Subcutaneous abdominal adipose tissue (tissue), 5 donors: Measurements from ENCODE around the gene CYP11A1.

Experiments
- H3K27ac ChIP-seq: one replicate; pipeline ENCODE4 v1.7.0; 2013; ENCODE audit warnings: low read depth, mild to moderate bottlenecking, inconsistent platforms, low read length, moderate library complexity
- H3K27me3 ChIP-seq, 5 donors: one replicate each; pipeline ENCODE4 v1.7.0; 2013; ENCODE audit warnings: low read length in 5 of 5, inconsistent platforms in 1 of 5; ENCODE audit not compliant: control insufficient read depth in 5 of 5, insufficient read depth in 4 of 5
- H3K36me3 ChIP-seq, 5 donors: one replicate each; pipeline ENCODE4 v1.7.0; 2013; ENCODE audit warnings: low read length in 5 of 5; ENCODE audit not compliant: control insufficient read depth in 5 of 5, insufficient read depth in 5 of 5
- H3K4me1 ChIP-seq, 5 donors: one replicate each; pipeline ENCODE4 v1.7.0; 2013; ENCODE audit warnings: low read length in 5 of 5, mild to moderate bottlenecking in 3 of 5, moderate library complexity in 1 of 5; ENCODE audit not compliant: control insufficient read depth in 5 of 5, insufficient read depth in 5 of 5
- H3K4me3 ChIP-seq, 5 donors: one replicate each; pipeline ENCODE4 v1.7.0; 2013; ENCODE audit warnings: low read length in 5 of 5, low read depth in 1 of 5
- H3K9ac ChIP-seq, 5 donors: one replicate each; pipeline ENCODE4 v1.7.0; 2013; ENCODE audit warnings: low read length in 5 of 5, mild to moderate bottlenecking in 4 of 5, moderate library complexity in 3 of 5
- H3K9me3 ChIP-seq, 5 donors: one replicate each; pipeline ENCODE4 v1.7.0; 2013; ENCODE audit warnings: low read length in 5 of 5; ENCODE audit not compliant: control insufficient read depth in 5 of 5
- donor health status: healthy.
- donor health status: healthy.
- donor health status: healthy.
- donor health status: healthy.
- donor health status: healthy.

Gene CYP11A1

GRCh38 chr15:74367296-74367854, at the start of gene CYP11A1:
TSS of gene CYP11A1 (minus strand) at chr15:74367646. CDS start at chr15:74367585, 61 bp downstream.
- peaks cover 0 to 7% (median 0%) of the 10 kb centered on the region in 5 donors for H3K27me3 ChIP-seq
- no peaks in the 10 kb centered on the region for H3K36me3 ChIP-seq
- H3K4me1 ChIP-seq: peaks cover 2 to 20% (median 14%) of the 10 kb centered on the region in 5 donors
- H3K27ac ChIP-seq: no peak within 1 kb of the TSS
- no peaks in the 10 kb centered on the region for H3K9me3 ChIP-seq
- no peak within 1 kb of the TSS for H3K9ac ChIP-seq
- no peak within 1 kb of the TSS for H3K4me3 ChIP-seq

DNA sequence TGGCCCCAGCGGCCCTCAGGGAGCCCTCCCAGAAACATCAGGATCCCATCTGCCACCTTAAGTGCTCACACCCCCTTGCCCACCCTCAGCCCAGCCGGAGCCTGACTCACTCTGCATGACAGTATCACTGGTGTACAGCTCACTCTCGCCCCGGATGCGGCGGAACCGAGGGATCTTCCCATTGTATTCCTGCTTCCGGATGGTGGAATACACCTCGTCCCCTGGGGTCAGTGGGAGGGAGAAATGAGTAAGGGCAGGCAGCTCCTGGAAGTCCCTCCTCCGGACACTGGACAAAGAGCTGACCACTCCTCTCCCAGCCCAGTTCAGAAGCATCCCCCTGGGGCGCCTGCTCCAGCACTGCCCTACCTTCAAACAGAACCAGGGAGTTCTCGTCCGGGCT, 49.8 kb upstream of the CYP11A1 start:
- Histone ChIP-seq H3K4me1 (peaks cover 0 to 16% (median 14%) of the 10 kb centered on the region in 5 donors), H3K4me3 (no peak overlapping the region), H3K36me3 (peaks cover 0 to 3% (median 0%) of the 10 kb centered on the region in 5 donors), H3K9me3 (no peaks in the 10 kb centered on the region), H3K27ac (no peak overlapping the region), H3K27me3 (no peaks in the 10 kb centered on the region), H3K9ac (no peak overlapping the region)

GRCh38 chr15:74415966-74416916, 48.8 kb upstream of the CYP11A1 start:
- H3K4me3 ChIP-seq: no peak overlapping the region
- no peaks in the 10 kb centered on the region for H3K27me3 ChIP-seq
- H3K27ac ChIP-seq: no peak overlapping the region
- H3K4me1 ChIP-seq: peaks cover 0 to 15% (median 10%) of the 10 kb centered on the region in 5 donors
- no peak overlapping the region for H3K9ac ChIP-seq
- H3K9me3 ChIP-seq: no peaks in the 10 kb centered on the region
- H3K36me3 ChIP-seq: peaks cover 0 to 3% (median 0%) of the 10 kb centered on the region in 5 donors

GRCh38 chr15:74414603-74415338, 47.3 kb upstream of the CYP11A1 start:
- H3K27ac ChIP-seq: no peak overlapping the region
- no peaks in the 10 kb centered on the region for H3K9me3 ChIP-seq
- peaks cover 0 to 11% (median 4%) of the 10 kb centered on the region in 5 donors for H3K4me1 ChIP-seq

GRCh38 chr15:74414081-74414580, 46.7 kb upstream of the CYP11A1 start:
- H3K4me3 ChIP-seq: no peak overlapping the region
- H3K9me3 ChIP-seq: no peaks in the 10 kb centered on the region
- peaks cover 0 to 11% (median 3%) of the 10 kb centered on the region in 5 donors for H3K4me1 ChIP-seq
- peaks cover 0 to 9% (median 0%) of the 10 kb centered on the region in 5 donors for H3K36me3 ChIP-seq
- no peaks in the 10 kb centered on the region for H3K27me3 ChIP-seq
- H3K9ac ChIP-seq: no peak overlapping the region
- H3K27ac ChIP-seq: no peak overlapping the region

More at GRCh38 chr15:74414603-74415338, 47.3 kb upstream of the CYP11A1 start:
- H3K36me3 ChIP-seq: peaks cover 0 to 9% (median 0%) of the 10 kb centered on the region in 5 donors
- H3K4me3 ChIP-seq: no peak overlapping the region
- H3K9ac ChIP-seq: no peak overlapping the region
- H3K27me3 ChIP-seq: no peaks in the 10 kb centered on the region

GRCh38 chr15:74413350-74414080, 46.1 kb upstream of the CYP11A1 start:
- Histone ChIP-seq H3K36me3 (peaks cover 0 to 9% (median 0%) of the 10 kb centered on the region in 5 donors), H3K4me1 (peaks cover 0 to 11% (median 3%) of the 10 kb centered on the region in 5 donors), H3K4me3 (no peak overlapping the region), H3K27ac (no peak overlapping the region), H3K9ac (no peak overlapping the region), H3K27me3 (no peaks in the 10 kb centered on the region), H3K9me3 (no peaks in the 10 kb centered on the region)

- Histone ChIP-seq H3K4me1 (peaks cover 0 to 3% (median 2%) of the 10 kb centered on the region in 5 donors), H3K9me3 (no peaks in the 10 kb centered on the region), H3K27me3 (peaks cover 0 to 8% (median 0%) of the 10 kb centered on the region in 5 donors), H3K27ac (no peak overlapping the region), H3K36me3 (peaks cover 0 to 9% (median 0%) of the 10 kb centered on the region in 5 donors), H3K9ac (no peak overlapping the region), H3K4me3 (no peak overlapping the region)
Measured at GRCh38 chr15:74412159-74412558, 44.7 kb upstream of the CYP11A1 start.

DNA sequence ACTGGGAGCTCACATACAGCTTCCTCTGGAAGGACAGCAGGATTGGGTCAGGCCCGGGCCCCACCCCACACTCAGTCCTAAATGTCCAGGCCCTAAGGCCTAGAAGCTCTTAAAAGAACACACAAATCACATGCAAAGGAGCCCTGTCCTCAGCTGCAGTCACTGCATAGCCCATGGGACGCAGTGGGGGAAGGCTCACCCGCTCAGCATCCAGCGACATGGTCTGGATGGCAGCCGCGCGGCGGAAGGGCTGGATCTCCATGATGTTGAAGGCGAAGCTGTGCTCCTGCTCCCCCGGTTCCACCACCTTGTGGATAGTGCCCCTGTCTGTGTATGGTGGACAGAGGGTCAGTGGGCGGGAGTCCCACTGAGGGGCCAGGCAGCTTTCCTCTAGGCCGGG, 44.2 kb upstream of the CYP11A1 start:
- Histone ChIP-seq H3K27me3 (peaks cover 0 to 8% (median 0%) of the 10 kb centered on the region in 5 donors), H3K4me3 (no peak overlapping the region), H3K9me3 (no peaks in the 10 kb centered on the region), H3K27ac (no peak overlapping the region), H3K9ac (no peak overlapping the region), H3K36me3 (peaks cover 0 to 9% (median 0%) of the 10 kb centered on the region in 5 donors), H3K4me1 (no peaks in the 10 kb centered on the region)

DNA sequence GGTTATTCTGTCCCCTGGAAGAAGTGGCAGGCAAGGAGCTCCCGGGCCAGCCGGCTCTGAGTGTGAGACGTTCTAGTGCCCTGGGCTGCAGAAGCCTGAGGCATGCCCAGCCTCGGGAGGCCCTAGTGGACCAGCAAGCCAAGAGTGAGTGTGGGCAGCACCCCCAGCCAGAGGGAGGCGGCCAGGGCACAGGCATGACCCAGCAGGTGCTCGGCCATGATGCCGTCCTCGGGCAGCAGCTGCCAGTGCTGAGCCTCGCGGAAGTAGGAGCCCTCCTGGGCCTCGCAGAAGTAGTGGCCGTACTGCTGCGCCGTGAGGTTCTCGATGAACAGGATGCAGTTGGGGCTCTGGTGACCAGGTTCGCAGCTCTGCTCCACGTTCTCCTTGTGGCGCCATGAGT, 43.1 kb upstream of the CYP11A1 start:
- H3K9me3 ChIP-seq: no peaks in the 10 kb centered on the region
- no peak overlapping the region for H3K9ac ChIP-seq
- no peak overlapping the region for H3K4me3 ChIP-seq
- no peaks in the 10 kb centered on the region for H3K4me1 ChIP-seq
- peaks cover 0 to 8% (median 0%) of the 10 kb centered on the region in 5 donors for H3K27me3 ChIP-seq
- no peak overlapping the region for H3K27ac ChIP-seq
- peaks cover 0 to 6% (median 0%) of the 10 kb centered on the region in 5 donors for H3K36me3 ChIP-seq
